BJ (cell line): Measurements from ENCODE around the gene C1S. TPM values are rescaled to one million over a fixed set of nuclear protein-coding genes. Genes with fewer than 3 reads are reported as not detected.
"Not testable (repeated sequence)": the region's sequence is repeated elsewhere in the genome, so short reads cannot be mapped to it uniquely, and the experiment has no call there.

Experiments used
- CTCF ChIA-PET: fragments of 350-600 bp; formaldehyde crosslinking; extraction: SDS; loops from one replicate; lab custom pipeline; 2021; ENCODE audit warnings: antibody characterized with exemption, inconsistent platforms; lab: Yijun Ruan, JAX
- POLR2A ChIA-PET: fragments of 300-600 bp; sonication (Branson Sonifier 250); formaldehyde crosslinking; extraction: SDS; loops from one replicate; lab custom pipeline; 2021; ENCODE audit warnings: antibody characterized with exemption; lab: Charles Lee
- DNase-seq: peaks from one replicate; pipeline ENCODE4 v3.0.0-alpha.2; 2011; ENCODE audit warnings: low read depth
- H3K27me3 ChIP-seq: 2 replicates; pipeline ENCODE4 v1.6.0; 2011; ENCODE audit warnings: low read length; ENCODE audit not compliant: control insufficient read depth, insufficient read depth
- H3K36me3 ChIP-seq: 2 replicates; pipeline ENCODE4 v1.5.1; 2011; ENCODE audit warnings: low read length; ENCODE audit not compliant: control insufficient read depth, insufficient read depth
- H3K4me3 ChIP-seq: 2 replicates; pipeline ENCODE4 v1.5.1; 2011; ENCODE audit warnings: low read depth, mild to moderate bottlenecking, control low read depth, low read length
- CTCF ChIP-seq: IDR thresholded peaks from 2 replicates; pipeline ENCODE4 v1.5.1; 2011; ENCODE audit warnings: low read depth, mild to moderate bottlenecking, control low read depth, inconsistent platforms, low read length, moderate library complexity; ENCODE audit not compliant: insufficient read depth
- polyA minus RNA-seq: library from RNA; depleted of rRNA, polyadenylated mRNA; stranded (reverse); fragments of >200 nt; gene quantifications from 2 replicates; pipeline ENCODE4 v1.2.3, GENCODE V29; 2011; rRNA and poly(A)+ RNA removed
- polyA plus RNA-seq: library from polyadenylated mRNA; depleted of rRNA; stranded (reverse); fragments of >200 nt; gene quantifications from 2 replicates; pipeline ENCODE4 v1.2.3, GENCODE V29; 2011; rRNA removed

The C1S gene
- 329 and 341 TPM in 2 replicates for polyA plus RNA-seq
- 73.3 and 114 TPM in 2 replicates for polyA minus RNA-seq

- ChIA-PET POLR2A (interaction anchor here (0.6 to 1.1 kb wide), 6 partner anchors 8 to 371 kb away, joined by 3 to 12 read pairs (median 3); no protein-coding TSS in a partner anchor), CTCF (interaction anchor here (0.7 to 7.2 kb wide), 30 partner anchors 9 to 187 kb away, joined by 3 to 151 read pairs (median 6); partner anchors contain the start of genes C12orf57, C1RL, LPCAT3 and PEX5)
- Histone ChIP-seq H3K4me3 (peak within 1 kb of the TSS; percentile 43), H3K36me3 (peaks cover 2% of the 10 kb centered on the region; the same call in 1 of the 2 replicates), H3K27me3 (no peaks in the 10 kb centered on the region)
- TF ChIP-seq CTCF = peak; percentile 88
- peak; percentile 97 for DNase-seq
These were observed at the start of gene C1S for GRCh38 chr12:7060353-7060954. C1S (plus strand) TSS chr12:7060718; CDS start chr12:7061913, 1,195 bp downstream.

- DNase-seq, H3K27me3 ChIP-seq, H3K4me3 ChIP-seq, POLR2A ChIA-PET, H3K36me3 ChIP-seq: not testable (repeated sequence)
- CTCF ChIA-PET = interaction anchor here (1.3 to 1.9 kb wide), 3 partner anchors 12 to 67 kb away, joined by 3 to 4 read pairs (median 4); no protein-coding TSS in a partner anchor
These were observed 49.1 kb upstream of the C1S start for GRCh38 chr12:7011398-7011797.

- no peak for TF ChIP-seq CTCF
- Histone ChIP-seq H3K4me3 (no peak overlapping the region), H3K27me3 (no peaks in the 10 kb centered on the region), H3K36me3 (peaks cover 1% of the 10 kb centered on the region)
- ChIA-PET POLR2A (no interaction called here), CTCF (interaction anchor here (1.3 to 1.9 kb wide), 2 partner anchors 47 to 68 kb away, joined by 3 to 4 read pairs; no protein-coding TSS in a partner anchor)
- no peak for DNase-seq
These were observed 48.4 kb upstream of the C1S start for GRCh38 chr12:7012024-7012607.

- no peaks in the 10 kb centered on the region for H3K27me3 ChIP-seq
- H3K4me3 ChIP-seq = no peak overlapping the region
- POLR2A ChIA-PET = no interaction called here
- H3K36me3 ChIP-seq = peaks cover 1% of the 10 kb centered on the region
- CTCF ChIA-PET = interaction anchor here (0.8 kb wide), 2 partner anchors 9 to 89 kb away, joined by 3 to 4 read pairs; no protein-coding TSS in a partner anchor
- DNase-seq = no peak
- TF ChIP-seq CTCF = no peak
These were observed 47.4 kb upstream of the C1S start for GRCh38 chr12:7013101-7013500.

- CTCF ChIA-PET = interaction anchor here (0.6 to 2.9 kb wide), 3 partner anchors 8 to 10 kb away, joined by 3 to 10 read pairs (median 3); no protein-coding TSS in a partner anchor
- DNase-seq = no peak
- Histone ChIP-seq H3K4me3 (no peak overlapping the region), H3K27me3 (no peaks in the 10 kb centered on the region), H3K36me3 (peaks cover 1% of the 10 kb centered on the region)
- POLR2A ChIA-PET = interaction anchor here (0.6 kb wide), 2 partner anchors 25 to 1933 kb away, joined by 4 read pairs; no protein-coding TSS in a partner anchor
- no peak for TF ChIP-seq CTCF
These were observed 44.8 kb upstream of the C1S start for GRCh38 chr12:7015555-7016370.
